Muscle of leg (tissue), 11 donors: Measurements from ENCODE around the gene IQCC. TPM values are rescaled to one million over a fixed set of nuclear protein-coding genes. Genes with fewer than 3 reads are reported as not detected.

Experiments used
- DNase-seq: peaks from one replicate; pipeline ENCODE4 v3.0.0; 2013
- H3K27ac ChIP-seq: one replicate; pipeline ENCODE4 v1.5.1; 2013; ENCODE audit warnings: mild to moderate bottlenecking, low read length, control low read depth
- H3K27me3 ChIP-seq: one replicate; pipeline ENCODE4 v1.6.1; 2013; ENCODE audit warnings: low read length; ENCODE audit not compliant: control insufficient read depth, insufficient read depth
- H3K36me3 ChIP-seq: one replicate; pipeline ENCODE4 v1.6.1; 2013; ENCODE audit warnings: low read length; ENCODE audit not compliant: control insufficient read depth, insufficient read depth
- H3K4me1 ChIP-seq: one replicate; pipeline ENCODE4 v1.6.1; 2013; ENCODE audit warnings: low read length; ENCODE audit not compliant: control insufficient read depth, insufficient read depth
- H3K4me3 ChIP-seq: one replicate; pipeline ENCODE4 v1.5.1; 2013; ENCODE audit warnings: low read length, control low read depth
- H3K9me3 ChIP-seq: replicated peaks from 2 replicates; pipeline ENCODE4 v1.6.1; 2013; ENCODE audit warnings: low read depth, low read length; ENCODE audit not compliant: control insufficient read depth
- WGBS: methylation state at CpG from one replicate; pipeline ENCODE4 v1.1.5; 2013; ENCODE audit warnings: missing lambda C conversion rate; ENCODE audit not compliant: insufficient coverage; 5-methylcytosine and 5-hydroxymethylcytosine counted together
- polyA plus RNA-seq, 8 donors: library from polyadenylated mRNA; unstranded; fragments of 120-200 nt; gene quantifications; one replicate each; pipeline versions ENCODE4 v1.2.1 to v1.2.3, GENCODE V29; 2013; ENCODE audit warnings: inconsistent platforms in 1 of 8, low replicate concordance in 1 of 8; ENCODE audit not compliant: insufficient read length in 8 of 8, insufficient read depth in 1 of 8
- total RNA-seq: library from RNA; stranded (reverse); fragments of 120-200 nt; gene quantifications from one replicate; pipeline ENCODE4 v1.2.4, GENCODE V29; 2013

IQCC gene
- total and polyA plus RNA-seq, 9 donors, result 2.4 to 3.9 (median 2.9) TPM

DNA sequence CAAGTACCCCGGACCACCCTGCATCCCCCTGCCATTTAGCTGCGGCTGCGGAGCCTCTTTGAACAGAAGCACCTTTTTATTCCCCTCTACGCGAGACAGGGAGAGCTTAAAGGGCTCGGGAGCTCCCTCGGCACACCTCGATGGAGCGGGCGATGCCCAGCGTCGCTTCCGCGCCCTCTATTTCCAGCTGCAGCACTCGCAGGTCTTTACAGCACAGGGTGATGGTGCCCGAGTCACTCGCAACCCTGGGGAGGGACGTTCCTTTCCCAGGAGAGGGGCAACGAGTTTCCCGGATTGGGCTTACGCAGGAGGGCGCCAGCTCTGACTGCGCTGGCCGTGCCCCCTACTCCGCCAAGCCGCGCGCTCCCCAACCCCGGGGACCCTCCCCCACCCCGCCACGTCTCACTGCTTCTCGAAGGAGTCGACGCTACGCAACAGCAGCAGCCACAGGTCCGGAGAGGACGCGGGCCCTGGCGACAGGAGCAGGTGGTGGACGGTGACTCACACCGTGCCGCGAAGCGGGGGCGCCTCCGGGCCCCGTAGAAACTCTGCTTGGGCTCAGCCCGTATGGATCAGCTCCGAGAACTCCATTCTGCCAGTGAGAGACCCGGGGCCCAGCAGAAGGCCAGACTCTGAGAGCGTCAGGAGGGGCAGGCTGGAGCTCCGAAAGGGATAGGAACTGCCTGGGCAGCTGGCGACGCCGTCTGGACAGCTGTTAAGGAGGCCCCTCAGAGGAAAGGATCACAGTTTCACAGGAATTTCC is 35.7 kb downstream of the IQCC start:
- peak overlapping the region; percentile 91 for H3K27ac ChIP-seq
- H3K36me3 ChIP-seq, result peaks cover 6% of the 10 kb centered on the region
- H3K4me3 ChIP-seq, result peak overlapping the region; percentile 78
- H3K4me1 ChIP-seq, result peaks cover 37% of the 10 kb centered on the region
- peak; percentile 86 for DNase-seq
- no peaks in the 10 kb centered on the region for H3K9me3 ChIP-seq
- H3K27me3 ChIP-seq, result no peaks in the 10 kb centered on the region
- under 1% methylated on average over 52 of the region's 55 CpGs for WGBS

DNA sequence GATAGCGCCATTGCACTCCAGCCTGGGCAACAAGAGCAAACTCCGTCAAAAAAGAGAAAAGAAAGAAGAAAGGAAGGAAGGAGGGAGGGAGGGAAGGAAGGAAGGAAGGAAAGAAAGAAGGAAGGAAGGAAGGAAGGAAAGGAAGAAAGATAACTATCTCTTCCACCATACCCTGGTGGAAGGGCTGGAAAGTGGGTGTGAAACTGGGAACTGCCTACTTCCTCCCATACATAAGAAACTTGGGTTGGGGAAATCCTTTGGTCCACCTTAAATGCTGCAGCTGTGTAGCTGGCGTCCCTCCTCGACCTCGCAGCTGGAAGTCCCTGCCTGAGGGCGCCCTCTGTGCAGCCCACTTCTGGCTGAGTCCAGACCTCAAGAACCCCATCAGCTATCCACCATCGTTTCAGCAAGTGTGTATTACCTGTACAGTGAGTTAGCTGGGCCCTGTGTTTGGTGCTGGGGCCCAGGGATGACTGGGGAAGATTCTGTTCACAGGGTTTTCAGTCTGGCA is 36.9 kb downstream of the IQCC start:
- no peak overlapping the region for H3K4me3 ChIP-seq
- WGBS, result 80% methylated on average over 1 of the region's 7 CpGs
- no peaks in the 10 kb centered on the region for H3K9me3 ChIP-seq
- DNase-seq, result peak; percentile 85
- H3K27me3 ChIP-seq, result no peaks in the 10 kb centered on the region
- peaks cover 46% of the 10 kb centered on the region for H3K4me1 ChIP-seq
- peaks cover 4% of the 10 kb centered on the region for H3K36me3 ChIP-seq
- H3K27ac ChIP-seq, result peak overlapping the region; percentile 7

DNA sequence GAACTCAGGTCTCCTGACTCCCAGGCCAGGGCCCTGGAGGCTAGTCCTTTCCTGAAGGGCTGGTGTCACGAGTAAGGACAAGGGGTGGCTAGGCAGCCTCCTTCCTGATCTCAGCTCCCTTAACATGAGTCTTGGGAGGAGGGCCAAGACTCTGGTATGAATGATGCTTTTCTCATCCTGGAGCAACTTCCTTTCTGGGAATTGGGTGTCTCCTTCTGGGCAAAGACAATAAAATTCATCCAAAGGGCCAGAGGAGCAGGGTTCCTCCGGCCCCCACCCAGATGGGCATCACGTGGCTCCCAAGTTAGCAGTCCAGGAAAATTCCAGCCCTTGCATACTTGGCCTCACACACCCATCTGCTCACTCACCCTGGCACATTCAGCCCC is 41.4 kb downstream of the IQCC start, which contains the start of gene FAM167B:
TSS of gene FAM167B (plus strand) at position 335 of the 386 bp plus-strand sequence. CDS start 200 bp downstream, outside the sequence.
- Histone ChIP-seq H3K27ac (peak within 1 kb of the TSS; percentile 82), H3K9me3 (no peaks in the 10 kb centered on the region), H3K4me1 (peaks cover 48% of the 10 kb centered on the region), H3K36me3 (no peaks in the 10 kb centered on the region), H3K4me3 (no peak within 1 kb of the TSS), H3K27me3 (peaks cover 2% of the 10 kb centered on the region)
- DNase-seq, result peak; percentile 70
- WGBS, result 41% methylated on average over 2 of the region's 3 CpGs

DNA sequence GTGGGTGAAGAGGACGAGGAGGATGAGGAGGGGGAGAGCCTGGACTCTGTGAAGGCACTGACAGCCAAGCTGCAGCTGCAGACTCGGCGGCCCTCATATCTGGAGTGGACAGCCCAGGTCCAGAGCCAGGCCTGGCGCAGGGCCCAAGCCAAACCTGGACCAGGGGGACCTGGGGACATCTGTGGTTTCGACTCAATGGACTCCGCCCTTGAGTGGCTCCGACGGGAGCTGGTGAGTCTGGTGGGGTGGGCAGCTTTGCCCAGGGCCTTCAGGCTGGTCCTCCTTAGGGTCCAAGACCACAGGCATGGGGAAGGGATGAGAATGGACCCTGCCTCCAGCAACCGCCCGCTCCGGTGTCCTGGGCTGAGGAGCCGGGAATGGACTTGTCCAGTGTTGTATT is 42.0 kb downstream of the IQCC start:
- peaks cover 46% of the 10 kb centered on the region for H3K4me1 ChIP-seq
- H3K27me3 ChIP-seq, result peaks cover 2% of the 10 kb centered on the region
- H3K4me3 ChIP-seq, result no peak overlapping the region
- no peaks in the 10 kb centered on the region for H3K9me3 ChIP-seq
- no peaks in the 10 kb centered on the region for H3K36me3 ChIP-seq
- whole genome bisulfite sequencing, result 43% methylated on average over 8 of the region's 12 CpGs
- peak overlapping the region; percentile 82 for H3K27ac ChIP-seq
- DNase-seq, result no peak

DNA sequence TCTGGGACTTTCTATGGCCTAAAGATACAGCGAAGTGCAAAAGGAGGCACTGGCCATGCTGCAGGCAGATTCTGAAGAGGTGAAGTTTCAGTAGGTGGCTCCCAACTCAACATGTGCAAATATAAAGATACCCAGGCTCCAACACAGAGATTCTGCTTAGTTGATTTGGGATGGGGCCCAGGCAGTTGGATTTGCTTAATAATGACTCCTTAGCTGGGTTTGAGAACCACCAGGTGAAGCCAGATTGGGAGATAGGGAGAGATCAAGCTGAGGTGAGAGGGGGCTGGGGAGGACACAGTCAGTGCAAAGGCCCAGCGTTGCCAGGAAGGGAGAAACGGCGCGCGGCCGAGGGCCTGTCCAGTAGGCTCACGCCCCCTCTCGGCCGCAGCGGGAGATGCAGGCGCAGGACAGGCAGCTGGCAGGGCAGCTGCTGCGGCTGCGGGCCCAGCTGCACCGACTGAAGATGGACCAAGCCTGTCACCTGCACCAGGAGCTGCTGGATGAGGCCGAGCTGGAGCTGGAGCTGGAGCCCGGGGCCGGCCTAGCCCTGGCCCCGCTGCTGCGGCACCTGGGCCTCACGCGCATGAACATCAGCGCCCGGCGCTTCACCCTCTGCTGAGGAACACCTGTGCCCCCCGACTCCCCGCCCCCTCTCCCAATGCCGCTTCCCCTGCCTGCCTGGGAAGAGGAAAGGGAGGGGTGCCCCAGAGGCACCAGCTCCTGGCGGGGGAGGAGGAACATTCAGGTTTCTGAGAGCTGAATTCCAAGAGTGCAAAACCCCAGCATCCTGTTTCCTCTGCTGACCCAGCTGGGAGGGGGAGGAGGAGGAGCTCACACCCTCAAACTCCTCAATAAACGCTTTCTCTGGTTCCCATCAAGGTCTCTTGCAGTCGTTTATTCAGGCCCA is 42.8 kb downstream of the IQCC start:
- Histone ChIP-seq H3K36me3 (no peaks in the 10 kb centered on the region), H3K9me3 (no peaks in the 10 kb centered on the region), H3K4me1 (peaks cover 44% of the 10 kb centered on the region), H3K4me3 (no peak overlapping the region), H3K27me3 (peaks cover 2% of the 10 kb centered on the region), H3K27ac (peak overlapping the region; percentile 82)
- 3% methylated on average over 15 of the region's 31 CpGs for WGBS
- peak; percentile 68 for DNase-seq

DNA sequence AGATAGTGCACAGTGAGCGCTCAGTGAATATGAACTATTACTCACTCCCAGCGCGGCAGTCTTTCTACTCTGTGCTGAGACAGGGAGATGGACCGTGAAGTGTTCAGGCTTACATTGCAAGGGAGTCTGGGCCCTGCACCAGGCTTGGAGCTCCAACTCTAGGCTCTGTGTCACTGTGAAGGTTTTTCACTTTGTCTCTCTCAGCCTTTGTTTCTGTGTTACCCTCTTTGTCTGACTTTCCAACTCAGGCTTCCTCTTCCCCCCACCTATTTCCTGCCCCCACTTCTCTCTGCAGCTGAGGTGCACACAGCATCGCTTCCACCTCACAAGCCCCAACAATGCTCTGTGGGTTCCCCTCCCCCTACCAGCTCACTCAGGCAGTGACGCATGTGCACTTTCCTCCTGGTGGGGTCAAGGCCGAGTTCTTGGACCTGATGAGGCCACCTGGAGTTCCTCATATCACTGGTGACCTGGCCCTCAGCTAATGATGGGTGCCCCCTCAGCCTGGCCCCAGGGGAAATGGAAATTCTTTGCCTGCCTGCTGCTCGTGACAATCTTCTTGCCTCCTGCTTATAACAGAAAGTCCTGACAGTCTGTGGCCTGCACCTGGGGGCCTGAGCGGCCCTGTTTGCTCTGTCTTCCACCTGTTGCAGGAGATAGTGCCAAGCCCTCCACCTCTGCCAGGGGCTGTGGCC is 44.5 kb downstream of the IQCC start:
- Histone ChIP-seq H3K27me3 (peaks cover 2% of the 10 kb centered on the region), H3K4me3 (no peak overlapping the region), H3K9me3 (no peaks in the 10 kb centered on the region), H3K27ac (peak overlapping the region; percentile 90), H3K36me3 (no peaks in the 10 kb centered on the region), H3K4me1 (peaks cover 44% of the 10 kb centered on the region)
- peak; percentile 64 for DNase-seq
- WGBS, result 37% methylated on average over 7 of the region's 9 CpGs

DNA sequence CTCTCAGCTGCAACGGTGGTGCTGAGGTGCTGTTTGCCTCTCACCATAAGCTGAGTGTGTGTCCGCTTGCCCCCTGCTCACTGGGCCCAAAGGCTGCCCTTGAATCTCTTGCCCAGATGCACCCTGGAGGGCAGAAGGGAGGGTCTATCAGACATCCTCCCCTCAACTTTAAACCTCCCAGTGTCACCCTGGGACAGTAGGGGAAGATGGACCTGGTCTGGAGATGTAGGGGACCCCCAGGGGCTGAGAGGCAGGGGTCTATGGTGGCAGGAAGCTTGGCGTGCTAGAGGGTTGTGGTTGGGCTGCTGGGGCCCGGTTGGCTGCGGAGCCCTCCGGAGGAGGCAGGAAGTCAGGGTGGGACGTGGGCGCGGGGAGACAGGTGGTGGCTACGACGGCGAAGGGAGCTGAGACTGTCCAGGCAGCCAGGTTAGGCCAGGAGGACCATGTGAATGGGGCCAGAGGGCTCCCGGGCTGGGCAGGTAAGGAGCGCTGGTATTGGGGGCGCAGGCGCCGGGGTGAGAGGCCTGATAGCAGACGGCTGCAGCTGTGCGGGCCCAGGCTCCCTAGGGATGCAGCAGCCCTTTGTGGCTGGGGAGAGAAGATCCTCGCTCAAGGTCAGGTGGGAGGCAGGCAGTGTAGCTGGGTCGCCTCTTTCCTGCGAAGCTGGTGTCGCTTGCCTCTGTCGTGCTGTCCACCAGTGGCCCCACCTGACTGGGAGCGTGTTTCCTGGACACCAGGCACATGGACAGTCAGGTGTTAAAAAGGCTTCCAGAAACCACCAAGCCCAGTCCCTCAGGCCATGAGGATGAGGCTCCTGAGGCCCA is 45.6 kb downstream of the IQCC start, which contains the start of gene LCK:
TSS of gene LCK (plus strand) at position 373 of the 824 bp plus-strand sequence. CDS start 23,065 bp downstream, outside the sequence.
- H3K27ac ChIP-seq, result peak within 1 kb of the TSS; percentile 90
- H3K9me3 ChIP-seq, result no peaks in the 10 kb centered on the region
- H3K4me3 ChIP-seq, result peak within 1 kb of the TSS; percentile 9
- H3K36me3 ChIP-seq, result no peaks in the 10 kb centered on the region
- peaks cover 43% of the 10 kb centered on the region for H3K4me1 ChIP-seq
- H3K27me3 ChIP-seq, result peaks cover 2% of the 10 kb centered on the region
- DNase-seq, result no peak
- 60% methylated on average over 24 of the region's 25 CpGs for WGBS

DNA sequence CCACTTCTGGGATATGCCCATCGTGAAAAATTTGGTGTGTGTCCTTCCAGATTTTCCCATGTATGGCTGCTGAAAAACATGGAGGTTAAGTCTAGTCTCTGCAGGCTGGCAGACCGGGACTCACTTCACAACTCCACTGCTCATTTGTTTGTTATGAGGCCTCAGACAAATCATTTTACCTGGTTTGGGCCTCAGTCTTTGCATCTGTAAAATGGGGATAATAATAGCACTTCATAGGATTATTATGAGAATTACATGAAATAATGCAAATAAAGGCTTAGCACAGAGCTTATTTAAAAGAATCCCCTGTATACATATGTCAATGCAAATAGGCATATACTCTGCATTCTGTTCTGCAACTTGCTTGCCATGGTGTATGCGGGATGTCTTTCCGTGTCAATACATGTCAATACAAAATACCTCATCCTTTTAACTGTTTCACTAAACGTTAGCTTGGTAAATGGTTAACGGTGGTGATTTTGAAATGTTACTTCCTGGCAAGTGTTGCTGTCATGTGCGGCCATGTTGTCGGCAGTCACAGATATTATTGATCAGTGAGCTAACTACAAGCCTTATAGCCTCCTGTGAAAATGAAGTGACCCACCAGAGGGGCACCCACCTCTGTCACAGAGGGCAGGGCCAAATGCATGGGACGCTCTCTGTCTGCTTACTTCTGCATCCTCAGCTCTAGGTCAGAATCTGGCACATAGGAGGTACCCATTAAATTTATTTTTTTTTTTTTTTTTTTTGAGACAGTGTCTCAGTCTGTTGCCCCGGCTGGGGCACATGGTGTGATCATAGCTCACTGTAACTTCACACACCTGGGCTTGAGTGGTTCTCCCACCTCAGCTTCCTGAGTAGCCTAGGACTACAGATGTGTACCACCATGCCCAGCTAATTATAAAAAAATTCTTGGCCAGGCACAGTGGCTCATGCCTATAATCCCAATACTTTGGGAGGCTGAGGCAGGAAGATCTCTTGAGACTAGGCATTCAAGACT is 49.9 kb downstream of the IQCC start:
- WGBS, result 83% methylated on average over 1 of the region's 10 CpGs
- Histone ChIP-seq H3K27ac (no peak overlapping the region), H3K4me3 (no peak overlapping the region), H3K9me3 (no peaks in the 10 kb centered on the region), H3K4me1 (peaks cover 15% of the 10 kb centered on the region), H3K27me3 (no peaks in the 10 kb centered on the region), H3K36me3 (no peaks in the 10 kb centered on the region)
- DNase-seq, result no peak
